GM06990 (cell line): Measurements from ENCODE around the gene EBPL.

Source experiments
- DNase-seq: peaks from one replicate; pipeline ENCODE4 v3.0.0-alpha.2; 2011; ENCODE audit not compliant: insufficient read length; ENCODE audit errors: extremely low read depth
- H3K27me3 ChIP-seq: replicated peaks from 2 replicates; pipeline ENCODE4 v1.6.0; 2011; ENCODE audit warnings: low read length; ENCODE audit not compliant: control insufficient read depth, insufficient read depth
- H3K36me3 ChIP-seq: 2 replicates; pipeline ENCODE4 v1.5.1; 2011; ENCODE audit warnings: low read length; ENCODE audit not compliant: control insufficient read depth, insufficient read depth
- H3K4me3 ChIP-seq: replicated peaks from 2 replicates; pipeline ENCODE4 v1.5.1; 2011; ENCODE audit warnings: low read depth, mild to moderate bottlenecking, control low read depth, low read length
- TF ChIP-seq, protein P1 (sequence below): IDR thresholded peaks from 2 replicates; pipeline ENCODE4 v1.5.1; 2011; ENCODE audit warnings: low read length, control low read depth, mild to moderate bottlenecking, inconsistent platforms; ENCODE audit not compliant: insufficient read depth, poor library complexity, severe bottlenecking

Gene EBPL

DNA sequence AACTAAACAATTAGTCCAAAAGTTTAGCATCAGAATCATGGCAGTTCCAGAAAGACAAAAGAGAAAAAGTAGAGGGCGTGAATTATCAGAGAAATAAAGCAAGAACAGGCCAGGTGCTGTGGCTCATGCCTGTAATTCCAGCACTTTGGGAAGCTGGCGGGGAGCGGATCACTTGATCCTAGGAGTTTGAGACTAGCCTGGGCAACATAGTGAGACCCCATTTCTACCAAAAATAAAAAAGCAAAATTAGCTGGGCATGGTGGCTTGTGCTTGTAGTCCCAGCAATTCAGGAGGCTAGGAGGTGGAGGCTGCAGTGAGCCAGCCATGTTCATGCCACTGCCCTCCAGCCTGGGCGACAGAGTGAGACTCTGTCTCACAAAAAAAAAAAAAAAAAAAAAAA, 44.6 kb downstream of the EBPL start:
- DNase-seq: no peak
- TF ChIP-seq, protein P1, sequence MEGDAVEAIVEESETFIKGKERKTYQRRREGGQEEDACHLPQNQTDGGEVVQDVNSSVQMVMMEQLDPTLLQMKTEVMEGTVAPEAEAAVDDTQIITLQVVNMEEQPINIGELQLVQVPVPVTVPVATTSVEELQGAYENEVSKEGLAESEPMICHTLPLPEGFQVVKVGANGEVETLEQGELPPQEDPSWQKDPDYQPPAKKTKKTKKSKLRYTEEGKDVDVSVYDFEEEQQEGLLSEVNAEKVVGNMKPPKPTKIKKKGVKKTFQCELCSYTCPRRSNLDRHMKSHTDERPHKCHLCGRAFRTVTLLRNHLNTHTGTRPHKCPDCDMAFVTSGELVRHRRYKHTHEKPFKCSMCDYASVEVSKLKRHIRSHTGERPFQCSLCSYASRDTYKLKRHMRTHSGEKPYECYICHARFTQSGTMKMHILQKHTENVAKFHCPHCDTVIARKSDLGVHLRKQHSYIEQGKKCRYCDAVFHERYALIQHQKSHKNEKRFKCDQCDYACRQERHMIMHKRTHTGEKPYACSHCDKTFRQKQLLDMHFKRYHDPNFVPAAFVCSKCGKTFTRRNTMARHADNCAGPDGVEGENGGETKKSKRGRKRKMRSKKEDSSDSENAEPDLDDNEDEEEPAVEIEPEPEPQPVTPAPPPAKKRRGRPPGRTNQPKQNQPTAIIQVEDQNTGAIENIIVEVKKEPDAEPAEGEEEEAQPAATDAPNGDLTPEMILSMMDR: no peak
- H3K4me3 ChIP-seq: no peak overlapping the region
- H3K27me3 ChIP-seq: no peaks in the 10 kb centered on the region
- H3K36me3 ChIP-seq: no peaks in the 10 kb centered on the region

DNA sequence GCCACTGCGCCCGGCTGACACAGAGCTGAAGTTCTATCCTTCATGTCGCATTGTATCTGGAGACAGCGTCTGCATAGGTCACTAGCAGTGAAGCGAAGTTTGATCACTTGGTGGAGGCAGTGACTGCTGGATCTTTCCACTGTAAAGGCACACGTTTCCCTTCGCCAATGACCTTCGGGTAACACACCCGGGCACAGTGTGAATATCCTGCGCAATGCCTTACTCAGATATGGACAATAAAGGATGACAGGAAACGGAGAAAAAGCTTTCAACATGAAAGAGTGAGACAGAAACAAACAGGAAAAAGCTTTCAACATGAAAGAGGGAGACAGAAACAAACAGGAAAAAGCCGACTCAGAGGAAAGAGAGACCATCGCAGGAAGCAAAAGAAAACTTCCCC, 45.8 kb downstream of the EBPL start:
- H3K36me3 ChIP-seq: no peaks in the 10 kb centered on the region; the same call in 1 of the 2 replicates
- TF ChIP-seq, protein P1: no peak
- H3K27me3 ChIP-seq: no peaks in the 10 kb centered on the region
- no peak overlapping the region for H3K4me3 ChIP-seq
- DNase-seq: no peak

DNA sequence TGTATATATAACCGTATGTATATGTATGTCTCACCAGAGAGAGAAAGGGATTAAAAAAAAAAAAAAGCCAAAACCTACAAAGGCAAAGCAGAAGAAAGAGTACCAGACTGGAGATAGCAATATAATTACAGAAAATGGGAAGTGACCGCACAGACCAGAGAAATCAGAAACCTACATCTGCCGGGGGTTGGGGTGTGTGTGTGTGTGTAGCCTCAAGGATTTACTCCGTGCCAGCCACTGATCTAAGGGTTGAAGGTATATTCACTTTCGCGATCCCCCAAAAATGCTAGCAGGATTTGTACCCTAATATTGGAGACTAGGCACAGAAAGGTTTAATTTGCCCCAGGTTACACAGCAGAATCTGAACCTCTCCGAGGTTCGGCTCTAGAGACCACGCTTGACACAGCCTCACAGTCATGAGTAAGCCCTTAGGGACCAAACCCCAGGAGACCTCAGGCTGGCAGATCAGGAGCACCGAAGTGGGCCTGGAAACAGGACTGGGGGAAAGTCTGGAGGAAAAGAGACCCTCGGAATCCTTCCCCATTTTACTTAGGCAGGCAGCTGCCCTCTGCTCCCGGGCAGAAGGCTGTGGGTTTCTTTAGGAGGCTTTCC, 48.1 kb downstream of the EBPL start:
- TF ChIP-seq, protein P1: no peak
- DNase-seq: no peak
- no peaks in the 10 kb centered on the region; the same call in 1 of the 2 replicates for H3K36me3 ChIP-seq
- H3K4me3 ChIP-seq: no peak overlapping the region
- H3K27me3 ChIP-seq: no peaks in the 10 kb centered on the region

DNA sequence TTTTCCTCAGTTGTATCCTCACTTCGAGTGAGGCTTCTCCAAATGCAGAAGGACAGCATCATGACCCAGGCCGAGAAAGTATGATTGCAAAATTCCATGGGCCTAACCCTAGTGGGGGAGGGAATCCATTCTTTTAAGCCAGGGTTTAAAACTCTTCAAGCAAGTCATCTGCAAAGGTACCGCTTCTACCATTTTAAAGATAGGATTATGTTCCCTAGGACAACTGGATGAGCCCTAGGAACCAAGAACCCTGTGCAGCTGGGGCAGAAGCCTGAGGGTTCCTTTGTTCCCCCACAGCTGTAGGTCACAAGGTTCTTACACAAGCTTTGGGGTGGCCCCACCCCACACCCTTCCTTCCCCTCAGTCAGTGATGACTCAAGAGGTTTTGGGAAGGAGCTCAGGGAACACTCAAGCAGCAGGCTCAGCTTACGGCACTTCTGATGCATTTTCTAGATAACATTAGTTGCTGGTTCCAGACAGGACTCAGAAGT, 49.4 kb downstream of the EBPL start:
- no peak for DNase-seq
- no peaks in the 10 kb centered on the region; the same call in 1 of the 2 replicates for H3K36me3 ChIP-seq
- TF ChIP-seq, protein P1: no peak
- no peak overlapping the region for H3K4me3 ChIP-seq
- no peaks in the 10 kb centered on the region for H3K27me3 ChIP-seq

DNA sequence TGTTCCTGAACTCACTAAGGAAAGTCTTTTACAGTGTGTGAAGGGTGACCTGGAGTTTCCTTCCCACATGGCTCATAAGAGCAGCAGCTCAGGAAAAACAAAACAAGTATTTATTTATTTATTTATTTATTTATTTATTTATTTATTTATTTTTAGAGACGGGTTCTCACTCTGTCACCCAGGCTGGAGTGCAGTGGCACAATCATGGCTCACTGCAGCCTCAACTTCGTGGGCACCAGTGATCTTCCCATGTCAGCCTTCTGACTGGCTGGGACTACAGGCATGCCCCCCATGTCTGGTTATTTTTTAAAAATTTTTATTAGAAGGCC, 52.6 kb downstream of the EBPL start:
- Histone ChIP-seq H3K36me3 (peaks cover 2% of the 10 kb centered on the region), H3K4me3 (no peak overlapping the region), H3K27me3 (no peaks in the 10 kb centered on the region)
- DNase-seq: no peak
- TF ChIP-seq, protein P1: no peak
